ENCODE results near the gene CD79A.

DNA sequence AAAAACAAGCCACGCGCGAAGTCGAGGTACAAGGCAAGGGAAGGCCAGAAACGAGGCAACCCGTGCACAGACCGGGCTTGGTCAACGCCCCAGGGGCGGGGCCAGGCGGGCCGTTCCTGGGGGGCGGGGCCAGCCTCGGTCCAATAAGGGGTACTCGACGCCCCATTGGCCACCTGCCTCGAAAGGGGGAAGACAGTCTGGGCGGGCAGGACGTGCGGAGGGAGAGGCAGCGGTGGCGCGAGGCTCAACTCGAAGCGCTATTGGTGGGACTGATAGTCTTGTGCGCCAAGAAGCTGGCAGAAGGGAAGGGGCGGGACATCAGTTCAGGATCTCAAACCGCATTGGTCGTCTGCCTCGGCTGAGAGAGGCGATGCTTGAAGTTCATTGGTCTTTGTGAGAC is 32.5 kb upstream of the CD79A start, which contains the start of gene LYPD4:
- TF ChIP-seq, protein P1, sequence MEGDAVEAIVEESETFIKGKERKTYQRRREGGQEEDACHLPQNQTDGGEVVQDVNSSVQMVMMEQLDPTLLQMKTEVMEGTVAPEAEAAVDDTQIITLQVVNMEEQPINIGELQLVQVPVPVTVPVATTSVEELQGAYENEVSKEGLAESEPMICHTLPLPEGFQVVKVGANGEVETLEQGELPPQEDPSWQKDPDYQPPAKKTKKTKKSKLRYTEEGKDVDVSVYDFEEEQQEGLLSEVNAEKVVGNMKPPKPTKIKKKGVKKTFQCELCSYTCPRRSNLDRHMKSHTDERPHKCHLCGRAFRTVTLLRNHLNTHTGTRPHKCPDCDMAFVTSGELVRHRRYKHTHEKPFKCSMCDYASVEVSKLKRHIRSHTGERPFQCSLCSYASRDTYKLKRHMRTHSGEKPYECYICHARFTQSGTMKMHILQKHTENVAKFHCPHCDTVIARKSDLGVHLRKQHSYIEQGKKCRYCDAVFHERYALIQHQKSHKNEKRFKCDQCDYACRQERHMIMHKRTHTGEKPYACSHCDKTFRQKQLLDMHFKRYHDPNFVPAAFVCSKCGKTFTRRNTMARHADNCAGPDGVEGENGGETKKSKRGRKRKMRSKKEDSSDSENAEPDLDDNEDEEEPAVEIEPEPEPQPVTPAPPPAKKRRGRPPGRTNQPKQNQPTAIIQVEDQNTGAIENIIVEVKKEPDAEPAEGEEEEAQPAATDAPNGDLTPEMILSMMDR (conservative IDR thresholded peaks at IDR 0.05) = no peak
- TF ChIP-seq EZH2 (IDR thresholded peaks at IDR 0.05; ENCODE audit: low read depth) = no peak

Measured in PC-9 (cell line).